Stomach (tissue), 4 donors: ENCODE measurements around the gene PITX2.

Source experiments
- EP300 ChIP-seq: sonication (generic); formaldehyde crosslinking; IDR thresholded peaks from one replicate; pipeline ENCODE4 v1.6.1; 2017; ENCODE audit warnings: antibody characterized with exemption
- POLR2A ChIP-seq, 4 donors: fragments of 450-650 bp; IDR thresholded peaks; one replicate each; pipeline ENCODE4 v1.6.1; 2016; ENCODE audit warnings: antibody characterized with exemption in 4 of 4, control low read depth in 2 of 4, mild to moderate bottlenecking in 1 of 4, moderate library complexity in 1 of 4
- POLR2AphosphoS5 ChIP-seq, 3 donors: sonication (generic); formaldehyde crosslinking; IDR thresholded peaks; one replicate each; pipeline ENCODE4 v1.6.1; 2016; ENCODE audit warnings: antibody characterized with exemption in 3 of 3
- TF ChIP-seq, protein P1 (sequence below), 7 experiments: fragments of 450-650 bp in 4 of 7; fragments of 200-600 bp in 3 of 7; sonication (generic) in 3 of 7; IDR thresholded peaks; one replicate each; pipeline ENCODE4 v1.5.1; 2016 to 2019; ENCODE audit warnings: antibody characterized with exemption in 7 of 7, control low read depth in 2 of 7, mild to moderate bottlenecking in 1 of 7

DNA sequence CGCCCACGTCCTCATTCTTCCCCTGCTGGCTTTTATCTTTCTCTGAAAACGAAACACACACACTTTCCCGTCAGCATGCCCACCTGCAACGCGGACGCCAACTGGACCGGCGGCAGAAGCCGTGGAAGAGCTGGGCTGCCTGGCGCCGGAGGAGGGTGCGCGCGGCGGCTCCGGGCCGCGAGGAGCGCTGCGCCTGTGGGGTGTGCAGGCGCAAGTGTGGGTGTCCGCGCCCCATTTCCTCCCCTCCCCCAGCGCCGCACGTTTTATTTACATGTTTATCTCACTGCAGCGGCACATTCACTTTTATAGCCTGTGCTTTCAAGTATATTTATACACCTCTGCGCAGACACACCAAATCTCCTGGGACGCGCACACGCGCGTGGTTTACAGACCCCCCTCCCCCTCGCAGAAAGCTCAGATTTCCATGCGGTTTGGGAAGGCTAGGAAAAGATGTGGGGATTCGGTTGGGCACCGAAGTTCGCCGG lies 1.5 kb downstream of the PITX2 start:
- TF ChIP-seq, protein P1, sequence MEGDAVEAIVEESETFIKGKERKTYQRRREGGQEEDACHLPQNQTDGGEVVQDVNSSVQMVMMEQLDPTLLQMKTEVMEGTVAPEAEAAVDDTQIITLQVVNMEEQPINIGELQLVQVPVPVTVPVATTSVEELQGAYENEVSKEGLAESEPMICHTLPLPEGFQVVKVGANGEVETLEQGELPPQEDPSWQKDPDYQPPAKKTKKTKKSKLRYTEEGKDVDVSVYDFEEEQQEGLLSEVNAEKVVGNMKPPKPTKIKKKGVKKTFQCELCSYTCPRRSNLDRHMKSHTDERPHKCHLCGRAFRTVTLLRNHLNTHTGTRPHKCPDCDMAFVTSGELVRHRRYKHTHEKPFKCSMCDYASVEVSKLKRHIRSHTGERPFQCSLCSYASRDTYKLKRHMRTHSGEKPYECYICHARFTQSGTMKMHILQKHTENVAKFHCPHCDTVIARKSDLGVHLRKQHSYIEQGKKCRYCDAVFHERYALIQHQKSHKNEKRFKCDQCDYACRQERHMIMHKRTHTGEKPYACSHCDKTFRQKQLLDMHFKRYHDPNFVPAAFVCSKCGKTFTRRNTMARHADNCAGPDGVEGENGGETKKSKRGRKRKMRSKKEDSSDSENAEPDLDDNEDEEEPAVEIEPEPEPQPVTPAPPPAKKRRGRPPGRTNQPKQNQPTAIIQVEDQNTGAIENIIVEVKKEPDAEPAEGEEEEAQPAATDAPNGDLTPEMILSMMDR (IDR thresholded peaks at IDR 0.05) = no peak
- no peak for TF ChIP-seq POLR2A (IDR thresholded peaks at IDR 0.05)
- TF ChIP-seq POLR2AphosphoS5 (IDR thresholded peaks at IDR 0.05) = no peak
- TF ChIP-seq EP300 = no peak
